ENCODE measurements around the gene PPP1R12A.
"Not testable (repeated sequence)": the region's sequence is repeated elsewhere in the genome, so short reads cannot be mapped to it uniquely, and the experiment has no call there.

Gene PPP1R12A
- 246 reads per million, percentile 94 among the genes with 10 or more reads in this experiment for total RNA-seq

DNA sequence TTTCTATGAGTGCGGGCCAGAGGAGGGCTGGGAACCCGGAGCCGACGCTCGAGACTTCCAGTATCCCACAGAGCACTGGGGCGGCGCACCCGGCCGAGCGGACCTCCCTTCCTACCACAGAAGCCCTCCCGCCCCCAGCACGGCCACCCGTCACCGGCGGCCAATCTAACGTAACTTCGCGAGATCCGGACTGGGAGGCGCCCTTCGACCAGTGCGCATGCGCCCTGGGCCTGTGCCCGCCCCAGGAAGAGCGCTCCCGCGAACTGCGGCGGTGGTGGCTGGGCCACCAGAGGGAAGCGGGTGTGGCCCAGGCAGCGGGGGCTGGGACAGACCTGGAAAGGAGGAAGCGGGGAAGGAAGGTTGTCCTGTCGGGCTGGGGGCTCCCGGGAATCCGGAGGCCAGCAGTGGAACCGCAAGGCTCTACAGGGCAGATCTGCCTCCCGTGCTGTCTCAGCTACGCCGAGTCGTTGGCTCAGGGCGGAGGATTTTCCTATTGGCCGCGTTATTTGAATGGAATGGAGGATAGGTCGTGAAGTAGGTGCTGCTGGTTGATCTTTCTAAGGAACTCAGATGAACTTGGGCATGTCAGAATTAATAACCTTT lies at the start of gene PPP1R12A:
Gene PPP1R12A (minus strand): TSS at position 77 of the 603 bp plus-strand sequence. CDS start 166 bp downstream, outside the sequence.
- peak; percentile 92 for DNase-seq

DNA sequence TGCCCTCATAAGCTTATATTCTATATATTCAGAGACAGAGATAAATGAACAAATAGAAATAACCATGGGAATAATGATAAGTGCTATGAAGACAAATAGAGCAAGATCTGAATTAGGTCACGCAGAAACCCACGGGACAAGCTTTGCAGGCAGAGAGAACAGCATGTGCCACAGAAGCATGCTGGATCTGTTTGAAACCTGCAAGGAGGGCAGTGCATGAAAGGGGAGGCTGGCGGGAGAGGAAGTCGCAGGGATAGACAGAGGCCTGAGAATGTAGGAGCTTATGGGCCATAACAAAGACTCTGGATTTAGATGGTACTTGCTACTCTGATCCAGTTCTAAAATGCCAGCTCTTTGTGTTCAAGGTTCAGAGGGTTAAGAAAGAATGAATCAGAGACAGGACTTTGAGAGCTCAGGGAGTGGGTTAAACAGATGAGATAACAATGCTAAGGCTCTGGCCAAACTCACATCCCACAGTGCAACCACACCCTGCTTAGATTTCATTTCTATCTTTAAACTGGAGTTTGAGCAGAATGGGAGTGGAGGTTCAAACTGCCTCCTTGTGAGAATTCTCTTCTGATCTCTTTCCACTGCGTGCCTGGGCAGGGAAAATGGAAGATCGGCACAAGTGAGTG lies 49.2 kb upstream of the PPP1R12A start:
- no peak for DNase-seq

DNA sequence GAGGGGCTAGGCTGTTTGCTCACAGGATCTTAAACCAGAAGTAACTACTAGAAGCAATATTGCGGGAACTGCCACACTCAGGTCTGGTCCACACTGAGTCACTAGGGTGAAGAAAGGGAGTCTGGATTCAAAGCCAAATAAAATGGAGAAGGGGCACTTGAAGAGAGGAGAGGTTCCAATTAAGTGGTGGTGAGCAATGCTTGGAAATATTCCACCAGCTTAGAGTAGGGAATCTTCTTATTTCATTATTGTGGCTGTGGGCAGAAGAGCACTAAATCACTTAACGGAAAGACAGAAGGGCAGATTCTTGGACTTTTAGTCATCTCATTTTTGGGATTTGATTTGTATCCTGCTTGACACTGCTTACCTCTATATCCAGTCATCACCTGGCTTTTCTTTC lies 48.6 kb upstream of the PPP1R12A start:
- no peak for DNase-seq

DNA sequence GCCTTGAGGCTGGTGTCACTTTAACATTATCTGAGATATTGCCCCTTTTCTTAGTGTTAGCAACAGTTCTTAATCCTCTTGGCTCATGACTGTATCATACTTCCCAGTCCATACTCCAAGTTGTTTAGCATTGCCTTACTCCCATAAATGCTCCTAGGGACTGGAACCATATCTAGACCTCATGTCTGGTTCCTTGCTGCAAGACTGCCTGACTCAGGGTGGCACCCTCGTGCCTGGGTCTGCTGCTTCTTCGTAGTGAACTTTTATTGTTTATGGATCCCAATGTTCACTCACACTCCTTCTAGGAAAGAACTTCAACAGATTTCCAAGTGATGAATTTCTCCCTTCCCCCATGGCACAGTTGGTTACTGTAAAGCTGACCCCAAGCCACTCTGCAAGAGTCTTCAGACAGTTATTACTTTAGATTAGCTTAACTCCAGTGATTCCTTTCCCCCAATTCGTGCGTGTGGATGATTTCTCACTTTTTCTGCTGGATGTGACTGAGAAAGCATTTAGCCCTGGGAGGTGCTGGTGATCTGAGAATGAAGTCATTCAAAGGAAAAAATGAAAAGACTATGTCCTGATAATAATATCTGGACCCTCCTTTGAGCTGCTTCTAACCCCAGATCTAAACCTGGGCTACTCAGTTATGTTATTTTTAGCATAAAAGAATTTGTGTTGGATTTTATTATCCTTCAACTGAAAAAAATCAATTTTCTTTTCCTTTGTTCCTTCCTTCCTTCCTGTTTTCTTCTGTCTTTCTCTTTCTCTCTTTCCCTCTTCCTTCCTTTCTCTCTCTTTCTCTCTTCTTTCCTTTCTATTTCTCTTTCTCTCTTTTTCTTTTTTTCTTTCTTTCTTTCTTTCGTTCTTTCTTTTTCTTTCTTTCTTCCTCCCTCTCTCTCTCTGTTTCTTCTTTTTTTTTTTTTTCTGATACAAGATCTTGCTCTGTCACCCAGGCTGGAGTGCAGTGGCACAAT lies 47.5 kb upstream of the PPP1R12A start:
- no peak for DNase-seq

DNA sequence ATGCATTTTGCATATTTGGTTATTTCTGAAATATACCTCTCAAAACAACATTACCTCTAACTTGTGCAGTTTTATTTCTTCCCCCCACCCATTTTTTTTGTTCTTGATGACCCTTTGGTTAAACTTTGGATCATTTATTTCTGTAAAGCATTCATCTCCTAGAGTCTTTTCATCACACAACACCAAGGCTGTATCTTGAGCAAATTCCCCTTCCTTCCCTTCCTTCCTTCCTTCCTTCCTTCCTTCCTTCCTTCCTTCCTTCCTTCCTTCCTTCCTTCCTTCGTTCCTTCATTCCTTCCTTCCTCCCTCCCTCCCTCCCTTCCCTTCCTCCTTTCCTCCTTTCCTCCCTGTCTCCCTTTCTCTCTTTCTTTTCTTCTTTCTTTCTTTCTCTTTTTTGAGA lies 43.8 kb upstream of the PPP1R12A start:
- DNase-seq, result no peak

DNA sequence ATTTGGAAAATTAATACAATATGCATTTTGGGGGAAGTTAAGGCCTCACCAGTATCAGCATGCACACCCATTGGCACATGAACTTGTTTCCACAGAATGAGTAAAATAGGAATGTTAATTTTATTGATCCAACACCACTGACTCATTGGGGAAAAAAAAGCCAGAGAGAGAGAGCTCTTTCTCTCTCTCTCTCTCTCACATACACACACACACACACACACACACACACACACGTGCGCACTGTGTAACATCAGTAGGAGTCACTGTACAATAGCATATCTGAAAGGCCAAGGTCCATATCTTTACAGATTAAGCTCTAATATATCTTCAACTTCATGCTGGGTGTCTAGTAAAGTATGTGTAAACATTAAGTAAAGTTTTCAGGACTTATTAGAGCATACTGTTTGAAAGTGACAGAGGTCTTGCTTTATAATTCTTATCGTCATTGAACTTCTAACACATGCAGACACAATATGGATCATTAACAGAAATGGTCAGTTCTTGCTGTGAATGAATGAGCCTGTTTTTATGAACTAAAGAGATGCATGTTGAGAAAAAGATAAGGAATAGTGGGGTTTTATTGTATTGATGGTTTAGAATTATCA lies 43.1 kb upstream of the PPP1R12A start:
- DNase-seq, result not testable (repeated sequence)

DNA sequence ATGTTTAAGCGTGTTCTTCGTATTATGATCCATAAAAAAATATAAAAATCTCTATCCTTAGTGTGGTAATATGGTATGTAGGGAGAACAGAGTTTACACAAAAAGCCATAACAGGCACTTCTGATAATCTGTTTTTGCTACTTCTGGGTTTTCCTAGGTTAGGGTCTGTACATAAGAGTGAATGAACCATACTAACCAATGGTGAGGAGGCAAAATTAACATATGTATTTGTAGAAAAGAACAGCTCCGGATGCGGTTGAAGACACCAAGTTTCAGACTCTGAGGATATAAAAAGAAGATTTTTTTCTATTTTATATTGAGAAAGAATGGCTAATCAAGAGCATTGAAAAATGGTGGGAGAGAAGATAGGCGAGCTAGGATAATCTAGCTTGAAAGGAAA lies 40.2 kb upstream of the PPP1R12A start:
- DNase-seq, result no peak

DNA sequence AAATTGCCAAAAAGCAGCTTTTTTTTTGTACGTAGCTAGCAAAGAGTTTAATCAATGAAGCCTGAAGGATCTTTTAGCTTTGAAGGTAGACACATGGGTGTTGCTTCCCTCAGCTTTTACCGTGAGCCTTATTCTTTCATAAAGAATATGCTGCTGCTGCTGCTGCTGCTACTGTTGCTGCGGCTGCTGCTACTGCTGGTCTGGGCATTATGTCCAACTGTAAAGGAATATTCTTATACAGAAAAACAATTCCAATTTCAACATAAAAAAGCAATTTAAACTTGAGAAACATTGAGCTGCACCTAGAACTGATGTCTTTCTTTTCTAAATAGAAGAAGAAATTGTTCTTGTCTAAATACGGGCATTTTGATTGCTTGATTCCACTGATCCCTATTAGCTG lies 38.9 kb upstream of the PPP1R12A start:
- no peak for DNase-seq

DNA sequence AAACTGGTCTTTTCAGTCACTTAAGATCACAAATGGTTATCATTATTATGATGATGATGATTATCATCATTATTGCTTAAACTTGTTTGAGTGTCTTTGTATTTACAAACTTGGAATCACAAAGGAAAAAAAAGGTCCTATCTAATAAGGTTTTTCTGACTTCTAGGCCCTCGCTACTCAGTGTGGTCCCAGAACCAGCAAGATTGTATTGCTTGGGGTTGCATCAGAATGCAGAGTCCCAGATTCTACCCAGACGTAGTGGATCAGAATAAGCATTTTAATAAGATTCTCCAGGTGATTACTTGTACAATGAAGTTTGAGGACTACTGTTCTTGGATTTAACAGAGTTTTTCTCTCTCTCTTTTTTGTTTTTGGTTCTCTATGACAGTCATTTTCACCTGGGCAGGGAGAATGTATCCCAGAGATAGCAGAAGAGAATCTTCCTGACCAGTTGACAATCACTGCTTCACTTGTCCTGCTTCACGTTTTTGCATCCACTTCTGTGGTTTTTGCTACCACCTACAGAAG lies 29.3 kb upstream of the PPP1R12A start:
- no peak for DNase-seq

DNA sequence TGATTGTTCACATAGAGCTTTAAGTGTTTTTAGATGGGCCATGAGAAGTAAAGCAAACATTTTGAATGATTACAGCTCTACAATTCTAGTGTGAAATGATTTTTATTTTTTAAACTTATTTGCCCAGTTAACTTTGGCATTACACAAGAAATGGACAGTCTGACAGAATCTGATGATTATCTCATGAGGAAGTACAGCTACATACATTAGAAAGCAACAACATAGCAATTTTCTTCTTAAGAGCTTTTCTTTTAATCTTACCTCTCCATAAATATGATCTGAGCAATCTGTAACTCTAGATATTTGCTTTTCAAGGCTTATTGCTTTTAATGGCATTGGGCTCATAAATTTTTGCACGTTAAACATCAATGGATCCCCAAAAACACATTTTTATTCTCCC lies 26.5 kb upstream of the PPP1R12A start:
- no peak for DNase-seq

DNA sequence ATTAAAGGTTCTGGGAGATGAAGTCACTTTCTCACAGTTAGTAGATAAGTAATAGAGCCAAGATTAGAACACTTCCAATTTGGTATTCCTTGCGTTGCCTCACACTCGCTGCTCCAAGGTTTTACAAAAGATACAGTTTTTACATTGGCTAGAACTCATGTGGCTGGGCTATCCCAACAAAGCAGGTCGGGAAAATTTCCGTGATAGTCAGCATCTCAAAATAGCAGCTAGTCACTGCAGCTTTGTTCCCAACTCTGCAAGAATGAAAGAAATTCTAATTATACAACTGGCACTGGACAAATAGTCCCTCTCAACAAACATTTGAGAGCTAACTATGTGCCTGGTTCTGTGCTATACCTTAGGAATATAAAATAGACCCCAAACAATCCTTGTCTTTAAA lies 24.6 kb upstream of the PPP1R12A start:
- DNase-seq, result no peak

DNA sequence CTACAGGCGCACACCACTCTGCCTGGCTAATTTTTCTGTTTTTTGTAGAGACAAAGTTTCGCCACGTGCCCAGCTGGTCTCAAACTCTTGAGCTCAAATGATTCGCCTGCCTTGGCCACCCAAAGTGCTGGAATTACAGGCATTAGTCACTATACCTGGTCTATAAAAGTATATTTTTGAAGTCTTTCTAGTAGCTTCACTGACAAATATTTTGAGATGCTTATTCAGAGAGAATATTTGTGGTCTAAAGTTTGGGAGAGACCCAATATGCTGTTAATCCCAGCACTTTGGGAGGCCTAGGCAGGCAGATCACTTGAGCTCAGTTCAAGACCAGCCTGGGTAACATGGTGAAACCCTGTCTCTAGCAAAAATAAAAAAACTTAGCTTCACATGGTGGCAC lies 22.0 kb upstream of the PPP1R12A start:
- DNase-seq, result no peak

DNA sequence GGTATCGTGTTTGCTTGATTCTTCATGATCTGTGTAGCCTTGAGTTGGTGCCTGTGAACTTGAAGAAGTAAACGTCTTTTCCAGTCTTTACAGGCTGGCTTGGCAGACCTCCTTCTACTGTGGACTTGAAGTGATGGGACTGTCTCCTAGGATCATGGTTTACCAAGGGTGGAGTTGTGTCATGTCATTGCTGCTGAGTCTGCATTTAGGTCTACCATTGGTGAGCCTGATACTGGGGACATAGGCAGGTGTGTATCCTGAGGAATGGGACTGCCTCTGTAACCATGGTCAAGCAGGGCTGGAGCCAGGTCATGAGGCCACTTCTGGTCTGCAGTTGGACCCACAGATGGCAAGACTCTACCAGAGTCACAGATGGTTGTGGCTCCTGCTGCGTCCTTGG lies 20.7 kb upstream of the PPP1R12A start:
- no peak for DNase-seq

DNA sequence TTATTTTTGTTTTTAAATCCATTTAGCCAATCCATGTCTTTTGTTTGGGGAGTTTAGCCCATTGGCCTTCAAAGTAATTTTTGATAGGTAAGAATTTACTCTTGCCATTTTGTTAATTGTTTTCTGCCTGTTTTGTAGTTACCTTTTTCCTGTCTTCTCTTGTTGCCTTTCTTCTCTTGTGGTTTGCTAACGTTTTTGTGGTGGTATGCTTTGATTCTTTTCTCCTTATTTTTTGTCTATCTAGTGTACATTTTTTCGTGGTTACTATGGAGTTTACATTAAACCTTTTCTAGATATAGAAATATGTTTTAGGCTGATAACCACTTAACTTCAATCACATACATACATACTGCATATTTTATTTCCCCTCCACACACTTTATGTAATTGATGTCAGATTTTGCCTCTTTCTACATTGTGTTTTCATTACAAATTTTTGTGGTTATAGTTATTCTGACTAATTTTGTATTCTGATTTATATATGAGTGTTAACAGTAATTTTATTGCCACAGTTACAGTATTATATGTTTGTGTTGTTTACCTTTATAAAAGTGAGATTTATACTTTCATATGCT lies 19.2 kb upstream of the PPP1R12A start:
- no peak for DNase-seq

DNA sequence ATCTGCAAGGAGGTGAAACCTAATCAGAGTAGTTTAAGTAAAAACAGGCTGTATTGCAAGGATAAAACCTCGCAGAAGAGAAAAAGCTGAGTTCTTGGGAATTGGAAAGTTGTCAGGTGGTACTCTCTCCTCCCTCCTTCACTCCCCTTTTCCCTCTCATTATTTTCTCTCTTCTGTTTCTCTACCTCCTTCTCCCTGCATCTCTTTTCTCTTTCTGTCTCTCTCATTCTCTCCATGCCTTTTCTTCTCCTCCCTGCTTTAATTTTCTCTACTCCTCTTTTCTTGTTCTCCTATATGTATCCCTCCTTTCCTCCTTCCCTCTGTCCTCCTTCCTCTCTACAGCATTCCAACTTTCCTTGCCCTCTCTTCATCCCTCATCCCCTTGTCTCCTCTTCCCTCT lies 14.2 kb upstream of the PPP1R12A start:
- no peak for DNase-seq

DNA sequence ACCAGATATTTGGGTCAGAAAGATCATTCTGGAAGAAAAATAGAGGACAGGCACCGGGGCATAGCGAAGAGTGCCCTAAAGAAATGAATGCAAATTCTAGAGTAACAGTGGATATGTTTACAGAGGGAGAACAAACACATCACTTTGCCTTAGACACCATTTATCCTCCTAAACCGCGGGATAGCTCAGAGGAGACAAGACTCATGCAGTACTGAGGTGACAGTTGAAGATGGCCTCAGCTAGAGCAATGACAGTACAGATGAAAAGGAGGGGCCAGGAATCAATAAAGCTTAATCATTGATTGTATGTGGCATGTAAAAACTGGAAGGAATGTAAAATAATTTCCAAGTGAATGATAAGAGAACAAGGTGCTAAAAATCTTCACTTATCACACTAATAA lies 10.5 kb upstream of the PPP1R12A start:
- DNase-seq, result no peak

DNA sequence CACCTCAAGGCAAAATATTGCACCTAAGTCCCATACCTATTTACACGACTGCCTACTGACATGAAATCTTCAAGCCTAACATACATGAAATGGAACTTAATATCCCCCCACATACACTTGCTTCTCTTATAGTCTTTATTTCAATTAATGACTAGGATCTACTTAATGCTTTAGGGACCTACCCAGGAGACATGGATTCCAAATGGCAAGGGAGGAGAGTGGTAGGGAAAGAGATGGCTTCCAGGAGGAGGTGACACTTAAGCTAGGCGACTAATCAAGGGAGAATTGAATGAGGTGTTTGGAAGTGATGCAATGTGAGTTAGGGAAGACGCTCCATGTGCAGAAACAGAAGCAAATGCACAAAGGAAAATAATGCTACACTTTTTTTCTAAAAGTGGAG lies 9.7 kb upstream of the PPP1R12A start:
- DNase-seq, result no peak

DNA sequence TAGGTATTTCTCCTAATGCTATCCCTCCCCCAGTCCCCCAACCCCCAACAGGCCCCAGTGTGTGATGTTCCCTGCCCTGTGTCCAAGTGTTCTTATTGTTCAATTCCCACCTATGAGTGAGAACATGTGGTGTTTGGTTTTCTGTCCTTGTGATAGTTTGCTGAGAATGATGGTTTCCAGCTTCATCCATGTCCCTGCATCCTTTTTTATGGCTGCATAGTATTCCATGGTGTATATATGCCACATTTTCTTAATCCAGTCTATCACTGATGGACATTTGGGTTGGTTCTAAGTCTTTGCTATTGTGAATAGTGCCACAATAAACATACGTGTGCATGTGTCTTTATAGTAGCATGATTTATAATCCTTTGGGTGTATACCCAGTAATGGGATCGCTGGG lies 7.9 kb upstream of the PPP1R12A start:
- DNase-seq, result not testable (repeated sequence)

DNA sequence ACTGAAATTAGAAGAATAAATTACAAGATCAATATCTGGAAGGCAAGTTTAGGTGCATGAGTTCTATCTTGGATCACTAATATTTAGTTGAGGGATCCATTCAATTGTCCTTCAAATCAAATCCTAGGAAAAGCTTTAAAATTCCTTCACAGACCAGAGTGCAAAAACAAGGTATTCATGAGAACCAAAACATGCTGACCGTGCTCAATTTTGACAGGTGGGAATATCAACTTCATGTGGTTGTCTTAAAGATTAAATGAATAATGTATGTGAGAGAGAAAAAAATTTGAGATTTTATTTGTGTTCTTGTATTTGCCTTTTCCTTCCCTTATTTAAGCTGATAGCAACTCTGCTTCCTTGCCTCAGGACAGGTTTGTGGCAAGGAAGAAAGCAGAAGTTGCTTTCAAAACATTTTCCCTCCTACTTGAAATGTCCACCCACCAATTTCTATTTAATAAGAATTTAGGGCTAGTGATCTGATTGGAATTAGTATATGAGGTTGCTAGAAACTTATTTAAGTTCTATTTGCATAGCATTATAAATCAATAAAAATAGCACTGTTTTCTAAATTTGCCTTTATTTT lies 4.9 kb upstream of the PPP1R12A start:
- DNase-seq, result no peak

DNA sequence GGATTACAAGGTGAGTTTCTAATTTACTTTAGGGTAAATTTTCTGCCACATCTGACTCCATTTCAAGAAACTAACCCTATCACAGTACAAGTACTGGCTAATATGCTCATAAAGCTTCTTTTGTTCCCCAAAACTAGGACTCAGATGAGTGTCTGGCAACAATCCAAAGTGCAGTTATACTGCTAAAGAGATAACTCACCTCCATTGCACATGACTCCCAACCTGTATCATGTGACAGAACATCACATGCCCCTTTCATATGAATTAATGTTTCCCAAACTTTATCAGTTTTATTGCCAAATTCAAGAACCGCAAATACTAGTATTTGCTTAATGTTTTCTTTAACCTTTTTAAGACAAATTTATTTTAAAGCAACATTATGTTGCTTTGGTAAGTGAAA lies 3.9 kb upstream of the PPP1R12A start:
- DNase-seq, result no peak

DNA sequence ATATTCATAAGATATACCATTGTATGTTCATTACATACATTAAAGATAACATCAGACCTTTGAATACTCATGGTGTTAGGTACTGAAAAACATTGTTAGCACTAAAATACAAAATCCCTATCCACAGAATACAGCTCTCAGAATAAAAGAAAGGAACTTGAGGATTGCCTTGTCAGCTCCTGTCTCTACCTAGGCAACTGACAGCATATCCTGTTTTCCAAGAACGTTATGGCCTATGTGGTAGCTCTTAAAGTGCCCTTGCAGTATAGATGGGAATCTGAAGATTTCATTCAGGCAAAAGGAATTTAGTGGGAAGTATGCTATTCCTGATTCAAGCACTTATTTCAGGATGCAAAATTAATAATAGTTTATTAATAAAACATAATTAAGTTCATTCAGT lies 1.8 kb upstream of the PPP1R12A start:
- no peak for DNase-seq

All from effector CD4-positive, alpha-beta T cell (primary cell).